Activated T-cell treated with anti-CD3 and anti-CD28 coated beads for 4 hours (primary cell): Measurements from ENCODE around the gene NAALADL2.

ENCODE experiments used
- DNase-seq: peaks from one replicate; pipeline ENCODE4 v3.0.0-alpha.2; 2020

NAALADL2 gene

DNA sequence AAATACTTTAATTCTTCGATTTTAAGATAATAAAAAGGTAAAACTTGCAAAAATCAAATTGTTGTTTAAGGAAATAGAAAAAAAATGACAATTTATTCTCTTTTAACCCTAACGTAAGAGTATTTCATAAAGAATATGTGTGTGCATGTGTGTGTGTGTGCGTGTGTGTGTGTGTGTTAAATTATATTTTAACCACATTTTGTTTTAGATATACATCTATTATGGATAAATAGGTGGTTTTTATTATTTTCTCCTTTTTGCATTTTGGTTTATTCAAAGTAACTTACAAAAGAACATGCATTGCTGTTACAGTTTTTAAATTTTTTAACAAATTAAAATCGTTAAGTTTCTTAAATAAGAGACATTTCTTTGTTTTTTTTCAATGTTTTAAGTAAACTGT, 414.4 kb downstream of the NAALADL2 start:
- no peak for DNase-seq

DNA sequence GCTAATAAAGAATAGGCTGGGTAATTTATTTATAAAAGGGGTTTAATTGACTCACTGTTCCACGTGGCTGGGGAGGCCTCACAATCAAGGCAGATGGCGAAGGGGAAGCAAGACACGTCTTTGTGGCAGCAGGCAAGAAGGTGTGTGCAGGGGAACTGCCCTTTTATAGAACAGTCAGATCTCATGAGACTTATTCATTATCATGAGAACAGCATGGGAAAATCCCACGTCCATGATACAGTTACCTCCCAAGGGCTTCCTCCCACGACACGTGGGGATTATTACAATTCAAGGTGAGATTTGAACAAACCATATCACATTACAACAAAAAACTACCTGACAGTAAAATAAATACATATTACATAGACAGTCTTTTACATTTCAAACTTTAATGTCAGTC, 414.9 kb downstream of the NAALADL2 start:
- no peak for DNase-seq

DNA sequence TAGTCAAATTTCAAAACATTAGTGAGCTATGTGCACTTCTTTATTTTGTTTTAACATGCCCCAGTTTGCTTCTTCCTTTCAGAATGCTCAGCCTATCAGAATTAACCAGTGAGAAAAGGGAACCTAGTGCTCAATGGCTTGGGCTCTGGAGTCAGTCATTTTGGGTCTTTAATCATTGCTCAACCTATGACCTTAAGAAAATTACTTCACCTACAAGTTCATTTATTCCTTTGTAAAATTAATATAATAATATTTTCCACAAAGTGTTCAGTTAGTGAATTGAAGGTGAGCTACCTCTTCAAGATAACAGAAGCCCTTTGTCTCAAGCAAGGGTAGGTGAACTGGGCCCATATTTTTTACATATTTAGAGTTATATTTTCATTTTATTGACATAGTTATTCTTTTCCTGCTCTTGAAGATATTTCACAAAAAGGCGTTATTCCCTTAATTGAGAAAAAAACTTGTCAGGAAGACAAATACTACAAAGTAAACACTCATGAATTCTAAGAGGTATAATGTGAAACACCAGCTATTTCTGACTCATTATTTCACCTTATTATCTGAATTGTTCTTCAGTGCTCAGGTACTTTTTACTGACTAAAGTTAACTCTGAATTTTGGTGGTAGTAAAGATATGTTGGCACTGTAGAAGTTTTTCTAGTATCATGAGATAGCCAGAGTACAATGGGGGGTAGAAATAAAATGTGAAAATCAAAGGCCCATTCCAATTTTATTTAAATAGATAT, 415.5 kb downstream of the NAALADL2 start:
- DNase-seq: no peak

DNA sequence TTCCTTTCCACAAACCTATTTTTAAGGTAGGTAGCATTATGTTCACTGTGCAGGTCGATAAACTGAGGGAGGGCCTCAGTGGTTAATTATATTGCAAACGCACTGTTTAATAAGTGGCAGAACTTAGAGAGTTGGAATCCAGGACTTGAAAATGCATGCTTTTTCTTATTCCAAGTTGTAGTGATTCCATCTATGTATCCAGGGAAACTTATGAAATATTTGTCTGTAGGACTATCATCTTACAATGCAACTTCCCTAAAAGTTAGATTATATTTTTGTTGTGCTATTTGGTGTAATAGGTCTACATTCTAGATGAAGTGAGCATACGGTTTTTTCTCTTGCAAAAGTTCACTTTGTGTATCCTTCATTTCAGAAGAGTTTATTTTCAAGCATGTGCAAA, 419.5 kb downstream of the NAALADL2 start:
- DNase-seq: no peak

DNA sequence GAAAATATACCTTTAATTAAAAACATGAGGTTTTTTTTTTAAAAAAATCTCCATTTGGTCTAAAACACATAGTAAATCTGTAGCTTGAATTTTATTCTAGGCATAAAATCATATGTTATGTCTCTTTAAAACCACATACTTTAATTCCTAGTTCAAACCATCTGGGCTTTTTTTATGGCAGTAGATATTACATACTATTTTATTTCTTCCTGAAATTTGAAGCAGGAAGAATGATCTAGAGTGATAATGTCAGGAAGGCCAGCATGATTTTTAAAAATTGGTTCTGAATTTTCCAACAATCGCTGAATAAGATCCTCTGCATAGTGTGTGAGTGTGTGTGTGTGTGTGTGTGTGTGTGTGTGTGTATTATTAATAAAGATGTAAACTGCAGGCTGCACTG, 420.3 kb downstream of the NAALADL2 start:
- DNase-seq: no peak

DNA sequence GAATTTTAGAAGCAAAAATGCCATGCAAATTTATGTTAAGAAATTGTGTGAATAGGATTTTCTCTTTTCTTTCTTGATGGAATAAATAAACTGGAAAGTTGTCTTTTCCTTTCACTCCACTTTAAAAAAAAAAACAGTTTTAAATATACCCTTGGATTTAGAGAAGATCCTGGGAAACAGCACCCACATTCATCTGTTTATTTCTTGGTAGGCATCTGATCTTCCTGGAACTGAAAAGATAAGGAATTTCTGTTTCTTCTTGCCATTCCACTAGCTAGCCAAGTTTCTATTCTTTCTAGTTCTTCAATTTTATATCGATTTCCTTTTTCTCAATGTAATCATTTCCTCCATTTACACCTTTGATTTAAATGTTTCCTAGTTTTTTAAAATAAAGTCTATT, 420.8 kb downstream of the NAALADL2 start:
- DNase-seq: no peak

DNA sequence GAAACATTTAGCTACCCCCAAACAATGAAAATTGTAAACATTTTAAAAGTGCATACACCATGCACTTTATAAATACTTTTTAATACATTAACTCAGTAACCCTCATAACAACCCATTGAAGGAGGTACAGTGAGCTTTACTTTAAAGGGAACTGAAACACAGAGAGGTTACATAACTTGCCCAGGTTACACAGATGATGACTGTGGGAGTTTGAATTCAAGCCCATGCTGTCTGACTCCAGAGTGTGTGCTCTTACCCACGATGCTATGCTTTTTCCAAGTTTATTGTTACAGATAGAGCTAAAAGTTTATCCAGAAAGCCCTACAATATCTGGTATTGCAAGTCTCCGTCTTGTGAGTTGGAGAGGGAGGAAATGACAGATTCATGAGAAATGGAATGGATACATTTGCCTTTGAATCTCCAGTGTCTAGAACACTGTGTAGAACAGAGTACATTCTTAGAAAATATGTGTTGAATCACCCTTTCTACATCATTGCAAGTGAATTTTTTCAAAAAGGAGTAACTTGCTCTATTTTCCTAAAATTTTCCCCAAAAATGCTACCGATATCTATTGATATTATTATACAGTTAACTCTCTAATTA, 428.3 kb downstream of the NAALADL2 start:
- DNase-seq: no peak

DNA sequence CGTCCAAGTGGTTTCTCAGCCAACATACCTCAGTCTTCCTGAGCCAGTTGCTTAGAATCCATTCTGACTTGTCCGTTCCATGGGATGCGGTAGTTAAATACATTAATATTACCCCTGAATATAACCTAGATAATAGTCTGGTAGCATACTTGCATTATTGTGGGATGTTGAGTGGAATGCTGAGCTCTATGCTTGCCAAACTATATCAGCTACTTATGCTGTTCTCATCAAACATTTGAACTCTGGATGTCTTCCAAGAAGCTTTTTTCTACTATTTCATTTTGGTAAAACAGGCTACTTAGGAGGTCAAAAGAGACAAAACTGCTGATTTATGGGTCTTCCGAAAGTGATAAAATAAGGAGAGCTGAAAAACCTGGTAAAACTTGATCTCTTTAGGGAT, 429.5 kb downstream of the NAALADL2 start:
- DNase-seq: no peak

DNA sequence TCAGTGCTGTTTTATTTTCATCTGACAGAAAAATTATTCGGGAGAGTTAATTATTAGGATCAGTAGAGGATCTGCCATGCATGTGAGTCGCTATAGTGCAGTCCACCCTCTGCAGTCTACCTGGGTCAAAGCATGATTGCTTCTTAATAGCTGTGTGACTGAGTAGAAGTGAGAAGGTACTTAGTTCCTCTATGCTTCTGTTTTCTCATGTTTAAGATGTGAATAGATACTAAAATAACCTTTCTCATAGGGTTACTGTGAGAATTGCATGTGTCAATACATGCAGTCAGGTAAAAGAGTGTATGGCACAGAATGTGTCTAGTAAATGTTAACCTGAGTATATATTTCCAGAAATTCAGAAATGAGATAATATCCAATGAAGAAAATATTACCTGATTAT, 435.7 kb downstream of the NAALADL2 start:
- DNase-seq: no peak

DNA sequence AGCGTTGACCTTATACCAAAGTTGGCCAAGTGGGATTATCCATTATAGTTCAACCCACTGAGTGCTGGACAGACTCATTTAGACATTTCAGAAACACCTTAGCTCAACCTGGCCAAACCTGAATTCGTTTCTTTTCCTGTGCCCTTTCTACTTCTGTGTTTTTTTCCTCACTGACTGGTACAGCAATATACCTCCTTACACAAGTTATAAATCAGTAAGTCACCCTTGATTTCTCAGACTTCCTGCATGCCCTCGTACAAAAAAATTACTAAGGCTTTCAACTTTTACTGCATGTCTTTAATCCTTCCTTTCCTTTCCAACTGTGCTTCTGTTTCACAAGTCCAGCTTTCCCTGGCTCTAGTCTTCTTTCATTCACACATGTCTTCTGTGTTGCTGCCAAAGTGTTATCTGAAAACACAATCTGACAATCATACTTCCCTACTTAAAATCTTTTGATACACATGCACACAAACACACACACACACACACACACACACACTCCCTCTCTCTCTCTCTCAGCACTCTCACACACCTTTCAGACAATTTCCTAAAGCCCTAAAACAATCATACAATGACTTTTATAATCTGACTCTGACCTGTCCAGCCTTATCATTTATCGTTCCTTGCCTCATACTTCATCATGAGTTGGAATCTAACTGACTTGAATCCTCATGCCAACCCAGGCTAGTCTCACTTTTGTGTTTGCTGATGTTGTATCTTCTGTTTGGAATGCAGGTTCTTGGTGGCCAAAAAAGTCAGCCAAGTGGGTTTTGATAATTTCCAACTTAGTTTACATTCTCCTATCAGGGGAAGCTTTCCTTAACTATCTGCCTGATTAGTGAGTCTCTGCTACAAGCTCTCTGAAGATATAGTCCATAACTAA, 436.4 kb downstream of the NAALADL2 start:
- DNase-seq: no peak

DNA sequence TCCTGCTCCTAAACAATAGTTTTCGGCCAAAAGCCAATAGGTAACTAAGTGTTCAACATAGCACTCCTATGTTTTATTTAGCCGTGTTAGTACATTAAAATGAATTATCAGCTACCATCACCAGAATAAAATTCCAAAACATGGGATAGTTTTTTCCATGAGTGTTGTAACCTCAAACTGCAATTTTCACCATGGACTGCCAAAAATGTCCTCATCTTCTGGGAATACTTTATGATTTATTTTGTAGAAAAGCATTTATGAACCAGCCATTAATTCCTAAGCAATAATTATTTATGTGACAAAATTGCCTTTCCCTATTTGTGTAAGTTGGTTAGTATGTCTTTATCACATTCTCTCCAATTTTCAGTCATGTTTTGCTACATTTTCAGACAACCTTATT, 438.1 kb downstream of the NAALADL2 start:
- DNase-seq: no peak

DNA sequence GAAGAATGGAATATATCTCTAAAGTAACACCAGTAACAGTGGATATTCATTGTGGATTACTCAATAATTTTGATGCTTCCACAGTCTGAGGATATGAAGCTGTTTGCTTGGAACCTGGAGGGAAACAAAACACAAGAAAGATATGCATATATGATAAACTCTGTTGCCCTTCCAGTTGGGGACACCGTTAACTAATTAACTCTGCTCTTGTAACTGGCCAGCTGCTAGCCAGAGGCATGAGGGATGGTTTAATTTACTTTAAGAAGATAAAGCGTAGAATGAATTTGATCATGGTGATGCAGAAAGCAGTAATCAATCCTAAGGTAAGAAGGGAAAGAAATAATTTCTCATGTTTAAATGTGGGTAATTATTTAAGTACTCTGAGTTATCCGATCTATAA, 442.6 kb downstream of the NAALADL2 start:
- DNase-seq: no peak

DNA sequence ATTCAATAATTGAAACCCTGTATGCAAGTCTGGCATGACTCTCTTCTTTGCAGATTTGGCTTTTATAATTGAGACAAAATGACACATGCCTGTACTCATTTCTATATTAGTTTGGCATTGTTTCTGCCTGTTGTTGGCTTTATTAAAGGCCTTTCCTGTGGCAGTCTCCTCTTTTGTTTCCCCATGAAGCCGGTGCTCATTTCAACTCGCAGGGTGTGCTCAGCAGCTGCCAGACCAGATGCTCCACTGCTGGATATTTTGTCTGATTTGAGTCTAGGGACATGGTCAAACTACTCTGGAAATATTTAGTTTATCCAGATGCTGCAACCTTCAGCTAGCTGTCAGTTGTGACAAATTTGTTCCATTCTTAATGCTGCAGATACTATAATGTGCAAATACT, 445.3 kb downstream of the NAALADL2 start:
- no peak for DNase-seq

DNA sequence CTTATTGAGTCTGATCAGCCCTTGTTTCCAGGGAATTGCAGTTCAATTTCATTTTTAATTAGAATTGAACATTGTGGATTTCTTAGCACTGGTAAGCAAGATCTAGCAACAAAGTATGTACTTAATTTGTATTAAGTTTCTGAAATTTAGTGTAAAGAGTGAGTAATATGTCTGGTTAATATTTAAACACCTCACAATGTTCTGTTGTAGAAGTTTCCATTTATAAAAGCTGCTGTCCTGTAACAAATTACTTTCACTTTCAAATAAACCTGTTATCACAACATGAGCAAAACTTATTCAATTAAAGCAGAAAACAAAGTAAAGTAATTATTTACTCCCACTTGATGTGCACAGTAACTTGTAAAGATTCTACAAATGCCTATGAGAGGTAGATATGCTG, 448.5 kb downstream of the NAALADL2 start:
- no peak for DNase-seq

DNA sequence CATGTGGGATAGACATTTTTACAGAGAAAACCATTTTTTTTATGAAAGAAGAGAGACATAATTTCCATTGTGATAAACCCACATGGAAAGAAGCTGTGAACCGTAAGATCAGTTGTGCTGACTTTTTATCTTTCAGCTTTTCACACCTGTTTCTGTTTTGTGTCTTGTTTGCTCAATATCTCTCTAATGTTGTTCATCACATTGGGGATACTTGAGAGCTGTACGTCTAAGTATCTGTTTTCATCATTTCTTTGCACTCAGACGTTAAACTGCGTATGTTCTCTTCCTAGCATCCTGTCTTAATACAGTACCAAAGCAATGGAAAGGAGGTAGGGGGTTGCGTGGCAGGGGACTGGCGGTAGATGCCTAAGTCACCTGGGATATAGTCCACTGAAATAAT, 449.0 kb downstream of the NAALADL2 start:
- DNase-seq: no peak

DNA sequence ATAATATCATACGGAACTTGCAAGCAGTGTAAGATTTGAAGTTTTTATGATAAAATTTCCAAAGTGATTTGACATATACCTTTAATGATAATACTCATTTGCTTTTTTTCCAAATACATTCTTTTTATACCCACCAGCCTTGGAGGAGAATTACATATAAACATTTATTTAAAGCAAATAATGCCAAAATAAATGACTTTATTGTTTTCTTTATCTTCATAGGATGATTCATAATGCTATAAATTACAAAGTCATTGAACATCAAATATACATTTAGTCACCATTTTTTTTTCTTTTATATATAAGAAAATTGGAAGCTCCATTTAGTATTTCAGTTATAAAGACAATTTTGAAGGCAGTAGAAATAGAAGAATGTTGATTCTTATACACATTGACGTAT, 450.9 kb downstream of the NAALADL2 start:
- no peak for DNase-seq

DNA sequence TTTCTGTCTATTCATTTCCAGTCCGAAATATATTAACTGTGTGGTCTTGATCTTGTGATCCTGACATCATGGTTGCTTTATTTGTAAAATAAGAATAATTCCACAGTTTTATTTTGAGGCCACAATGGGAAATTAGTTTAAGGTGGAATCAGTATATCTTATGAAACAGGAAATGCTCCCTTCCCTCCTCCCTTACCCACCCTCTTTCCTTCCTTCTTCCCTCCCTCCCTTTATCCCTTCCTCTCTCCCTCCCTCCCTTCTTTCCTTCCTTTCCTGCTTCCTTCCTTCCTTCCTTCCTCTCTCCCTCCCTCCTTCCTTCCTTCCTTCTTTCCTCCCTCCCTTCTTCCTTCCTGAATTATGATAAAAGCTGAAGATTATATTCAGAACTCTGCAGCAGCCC, 452.3 kb downstream of the NAALADL2 start:
- no peak for DNase-seq

DNA sequence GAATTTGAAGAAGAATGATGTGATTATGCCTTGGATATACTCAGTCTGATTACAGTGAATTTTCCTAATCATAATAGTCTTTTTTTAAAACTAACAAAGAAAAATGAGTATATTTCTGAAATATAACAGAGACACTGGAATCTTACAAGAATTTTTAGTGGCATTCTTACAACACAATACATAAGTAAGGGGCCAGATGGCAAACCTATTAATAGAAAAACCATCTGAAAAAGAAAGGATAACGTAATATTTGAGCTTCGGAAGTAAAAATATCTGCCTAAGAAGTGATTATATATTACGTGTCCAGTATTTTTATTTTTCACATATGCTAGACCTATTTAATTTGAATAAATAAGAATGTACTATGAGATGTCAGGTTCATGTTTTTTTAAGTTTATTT, 452.8 kb downstream of the NAALADL2 start:
- no peak for DNase-seq

DNA sequence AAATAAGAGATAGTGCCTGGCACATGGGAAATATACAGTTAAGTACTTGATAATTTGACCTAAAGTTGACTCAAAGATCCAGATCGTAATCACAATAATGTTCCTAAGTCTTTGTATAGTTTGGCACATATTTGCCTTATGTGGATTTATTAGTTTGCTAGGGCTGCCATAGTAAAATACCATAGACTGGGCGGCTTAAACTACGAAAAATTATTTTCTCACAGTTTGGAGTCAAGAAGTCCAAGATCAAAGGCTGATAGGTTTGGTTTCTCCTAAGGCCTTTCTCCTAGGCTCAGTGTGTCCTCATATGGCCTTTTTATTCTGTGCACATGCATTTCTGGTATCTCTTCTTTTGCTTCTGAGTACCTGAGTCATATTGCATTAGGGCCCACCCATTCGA, 453.7 kb downstream of the NAALADL2 start:
- no peak for DNase-seq

DNA sequence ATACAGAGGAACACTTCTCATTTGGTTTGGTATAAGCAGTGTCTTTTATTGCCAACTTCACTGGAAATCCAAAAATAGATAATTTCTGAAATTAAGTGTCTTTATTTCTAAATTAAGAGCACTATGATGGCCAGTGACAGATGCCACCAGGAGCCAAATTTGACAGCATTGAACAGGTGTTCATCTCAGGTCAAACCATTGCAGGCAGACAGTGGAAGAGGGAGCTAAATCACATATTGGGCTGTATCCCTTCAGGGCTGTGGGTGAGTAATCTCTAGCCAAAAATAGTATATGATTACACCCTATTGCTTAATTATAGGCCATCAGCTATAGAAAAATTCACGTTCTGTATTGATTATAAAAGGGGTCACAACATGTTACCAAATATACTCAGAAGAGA, 457.7 kb downstream of the NAALADL2 start:
- no peak for DNase-seq

DNA sequence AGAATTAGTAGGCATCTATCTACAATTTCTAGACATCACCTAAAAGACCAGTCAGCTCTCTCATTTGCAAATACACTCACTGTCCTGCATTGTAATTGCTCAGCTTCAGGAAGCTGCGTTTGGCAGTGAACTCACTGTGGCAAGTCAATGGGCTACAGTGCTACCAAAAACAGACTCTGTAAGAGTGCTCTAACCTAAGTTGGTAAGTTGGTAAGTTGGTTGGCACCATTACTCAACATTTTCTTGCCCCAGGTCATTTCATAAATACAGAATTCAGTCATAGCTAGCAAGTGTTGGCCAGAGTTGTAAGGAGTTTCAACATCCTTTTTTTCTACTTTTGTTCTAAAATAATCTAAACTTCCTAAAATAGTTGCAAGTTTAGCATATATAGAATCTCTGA, 466.3 kb downstream of the NAALADL2 start:
- DNase-seq: no peak

DNA sequence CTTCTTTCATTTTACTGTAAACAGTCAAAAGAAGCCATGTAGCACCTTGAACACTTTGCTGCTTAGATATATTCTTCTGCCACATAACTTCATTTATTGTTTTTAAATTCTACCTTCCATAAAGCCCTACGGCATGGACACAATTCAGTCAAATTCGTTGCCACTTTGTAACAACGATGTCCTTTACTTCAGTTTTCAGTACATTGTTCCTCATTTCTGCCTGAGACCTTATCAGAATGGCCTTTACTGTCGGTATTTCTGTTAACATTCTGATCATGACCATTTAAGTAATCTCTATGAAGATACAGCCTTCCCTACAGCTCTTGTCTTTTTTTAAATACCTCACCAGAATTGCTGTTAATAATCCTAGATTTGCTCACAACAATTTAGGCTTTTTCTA, 466.9 kb downstream of the NAALADL2 start:
- DNase-seq: no peak

DNA sequence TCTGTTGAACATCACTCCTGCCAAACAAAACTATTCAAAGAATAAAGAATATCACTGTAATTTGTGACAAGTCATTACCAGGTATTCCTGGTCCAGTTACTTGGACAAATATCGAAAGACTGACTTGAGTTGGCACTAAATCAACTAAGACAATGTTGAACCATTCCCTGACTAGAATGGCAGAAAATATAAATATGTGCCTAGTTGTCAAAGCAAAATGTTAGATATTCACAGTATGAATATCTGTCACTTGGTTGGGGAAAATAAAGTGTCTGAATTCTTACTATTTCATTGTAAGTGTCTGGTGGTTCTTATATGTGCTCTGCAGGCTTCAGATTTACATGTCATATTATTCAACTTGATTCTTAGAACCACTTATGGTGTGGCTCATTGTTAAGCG, 470.2 kb downstream of the NAALADL2 start:
- no peak for DNase-seq

DNA sequence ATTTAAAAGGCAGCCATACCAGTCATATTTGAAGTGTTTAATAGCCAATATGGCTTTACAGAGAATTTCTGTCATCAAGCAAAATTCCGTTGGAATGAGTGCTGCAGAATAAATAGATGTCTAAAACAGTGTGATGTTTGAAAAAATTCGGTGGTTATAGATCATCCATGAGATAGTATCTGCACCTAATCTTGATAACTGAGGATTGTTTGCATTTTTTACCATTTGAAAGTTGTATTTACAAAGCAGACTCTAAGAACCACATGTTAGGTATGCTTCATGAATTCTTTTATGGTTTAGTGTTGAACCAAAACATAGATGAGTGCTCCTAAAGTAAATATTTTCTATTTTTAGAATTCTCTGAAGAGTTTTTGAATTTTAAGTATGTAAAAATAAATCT, 476.1 kb downstream of the NAALADL2 start:
- no peak for DNase-seq
